ENCODE data around the gene PTGR3.

DNA sequence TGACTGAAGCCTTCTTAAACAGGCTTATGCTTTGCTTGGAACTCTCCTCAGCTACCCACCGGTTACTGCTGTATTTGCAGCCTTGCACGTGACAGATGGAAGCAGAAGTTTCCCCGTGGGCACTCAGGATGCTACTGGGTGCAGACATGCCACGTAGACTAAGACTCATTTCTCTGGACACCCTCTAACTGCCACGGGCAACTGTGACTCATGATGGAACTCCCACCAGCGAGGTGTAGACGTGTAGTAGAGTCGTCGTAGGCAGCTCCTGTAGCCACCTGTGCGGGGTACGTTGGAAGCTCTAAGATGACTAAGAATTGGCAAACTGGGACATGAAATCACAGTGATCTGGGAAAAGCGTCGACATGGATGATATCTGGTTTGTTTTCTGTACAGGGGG, 29.2 kb upstream of the PTGR3 start:
- TF ChIP-seq CTCF (conservative IDR thresholded peaks at IDR 0.05; ENCODE audit: low read depth, low read length) = no peak
- TF ChIP-seq EZH2 (IDR thresholded peaks at IDR 0.05; ENCODE audit: borderline replicate concordance, low read depth, low read length, poor library complexity, severe bottlenecking) = no peak

Measured in A673 (cell line).